SJCRH30 (cell line): ENCODE results near the gene LIPE. TPM values are rescaled to one million over a fixed set of nuclear protein-coding genes. Genes with fewer than 3 reads are reported as not detected.

Experiments
- DNase-seq, 2 experiments: peaks; one replicate each; pipeline ENCODE4 v3.0.0-alpha.2; 2015 to 2020
- H3K27ac ChIP-seq: fragments of 250-450 bp; sonication (Bioruptor Pico); 2 replicates; pipeline ENCODE4 v1.5.1; 2020; ENCODE audit warnings: mild to moderate bottlenecking, moderate library complexity
- H3K27me3 ChIP-seq: fragments of 250-450 bp; sonication (Bioruptor Pico); 2 replicates; pipeline ENCODE4 v1.5.1; 2020; ENCODE audit warnings: mild to moderate bottlenecking, moderate library complexity
- H3K36me3 ChIP-seq: fragments of 250-450 bp; sonication (Bioruptor Pico); 2 replicates; pipeline ENCODE4 v1.5.1; 2020; ENCODE audit warnings: mild to moderate bottlenecking, moderate library complexity
- H3K4me1 ChIP-seq: fragments of 250-450 bp; sonication (Bioruptor Pico); 2 replicates; pipeline ENCODE4 v1.5.1; 2020; ENCODE audit warnings: mild to moderate bottlenecking, moderate library complexity
- H3K4me3 ChIP-seq: fragments of 250-450 bp; sonication (Bioruptor Pico); 2 replicates; pipeline ENCODE4 v1.5.1; 2020; ENCODE audit warnings: mild to moderate bottlenecking, moderate library complexity
- H3K9me3 ChIP-seq: fragments of 250-450 bp; sonication (Bioruptor Pico); replicated peaks from 2 replicates; pipeline ENCODE4 v1.5.1; 2020; ENCODE audit warnings: mild to moderate bottlenecking, moderate library complexity
- total RNA-seq: library from RNA; depleted of rRNA; stranded (reverse); fragments of >200 nt; shearing (Covaris generic); gene quantifications from 2 replicates; pipeline ENCODE4 v1.2.3, GENCODE V29; 2014; rRNA removed

LIPE gene
- total RNA-seq, 1 experiment from 2014 or later, result not detected

- DNase-seq, result no peak
- no peaks in the 10 kb centered on the region for H3K9me3 ChIP-seq
- H3K4me1 ChIP-seq, result no peaks in the 10 kb centered on the region
- no peaks in the 10 kb centered on the region for H3K27me3 ChIP-seq
- no peaks in the 10 kb centered on the region for H3K36me3 ChIP-seq
- H3K4me3 ChIP-seq, result no peak overlapping the region
- no peak overlapping the region for H3K27ac ChIP-seq
These were observed 73.7 kb downstream of the LIPE start for GRCh38 chr19:42353341-42354015.

- no peaks in the 10 kb centered on the region for H3K36me3 ChIP-seq
- no peak overlapping the region for H3K4me3 ChIP-seq
- no peaks in the 10 kb centered on the region for H3K4me1 ChIP-seq
- no peak for DNase-seq
- no peak overlapping the region for H3K27ac ChIP-seq
- no peaks in the 10 kb centered on the region for H3K27me3 ChIP-seq
- H3K9me3 ChIP-seq, result no peaks in the 10 kb centered on the region
These were observed 74.6 kb downstream of the LIPE start for GRCh38 chr19:42352301-42353259.

Other genes starting within 250 kb of the LIPE start
- 16.2 and 18.0 TPM in 2 replicates for gene DEDD2, start 209.7 kb downstream of the LIPE start, total RNA-seq
- 9.2 and 10.7 TPM in 2 replicates for gene ZNF526, start 207.1 kb downstream of the LIPE start, total RNA-seq
- gene GSK3A, start 184.8 kb downstream of the LIPE start, total RNA-seq, result 34.9 and 37.1 TPM in 2 replicates
- gene ERF, start 172.3 kb downstream of the LIPE start, total RNA-seq, result 35.1 and 37.7 TPM in 2 replicates
- 19.1 and 21.5 TPM in 2 replicates for gene CIC, start 158.1 kb downstream of the LIPE start, total RNA-seq
- gene PRR19, start 125.3 kb downstream of the LIPE start, total RNA-seq, result 0.73 and 1.9 TPM in 2 replicates
- gene PAFAH1B3, start 124.8 kb downstream of the LIPE start, total RNA-seq, result 62.5 and 65.6 TPM in 2 replicates
- 0.85 TPM in 1 of 2 replicates, not detected in the other for gene TMEM145, start 114.1 kb downstream of the LIPE start, total RNA-seq
- gene MEGF8, start 101.8 kb downstream of the LIPE start, total RNA-seq, result 18.9 and 19.9 TPM in 2 replicates
- gene CNFN, start 37.1 kb downstream of the LIPE start, total RNA-seq, result not detected in 2 replicates
- not detected in 2 replicates for gene CXCL17, start 15.6 kb upstream of the LIPE start, total RNA-seq
- not detected in 2 replicates for gene CEACAM1, start 101.1 kb upstream of the LIPE start, total RNA-seq
- not detected in 2 replicates for gene CEACAM8, start 167.5 kb upstream of the LIPE start, total RNA-seq